Loucy (cell line): ENCODE data around the gene ZNF423.

Source experiments
- EZH2phosphoT487 ChIP-seq: fragments of 200-600 bp; IDR thresholded peaks from 2 replicates; pipeline ENCODE4 v1.6.1; 2018; ENCODE audit warnings: antibody characterized with exemption, mild to moderate bottlenecking, moderate library complexity, borderline replicate concordance
- TF ChIP-seq, protein P1 (sequence below): fragments of 200-600 bp; sonication (generic); conservative IDR thresholded peaks from 2 replicates; pipeline ENCODE4 v1.5.1; 2014; ENCODE audit warnings: mild to moderate bottlenecking, antibody characterized with exemption, low read length

DNA sequence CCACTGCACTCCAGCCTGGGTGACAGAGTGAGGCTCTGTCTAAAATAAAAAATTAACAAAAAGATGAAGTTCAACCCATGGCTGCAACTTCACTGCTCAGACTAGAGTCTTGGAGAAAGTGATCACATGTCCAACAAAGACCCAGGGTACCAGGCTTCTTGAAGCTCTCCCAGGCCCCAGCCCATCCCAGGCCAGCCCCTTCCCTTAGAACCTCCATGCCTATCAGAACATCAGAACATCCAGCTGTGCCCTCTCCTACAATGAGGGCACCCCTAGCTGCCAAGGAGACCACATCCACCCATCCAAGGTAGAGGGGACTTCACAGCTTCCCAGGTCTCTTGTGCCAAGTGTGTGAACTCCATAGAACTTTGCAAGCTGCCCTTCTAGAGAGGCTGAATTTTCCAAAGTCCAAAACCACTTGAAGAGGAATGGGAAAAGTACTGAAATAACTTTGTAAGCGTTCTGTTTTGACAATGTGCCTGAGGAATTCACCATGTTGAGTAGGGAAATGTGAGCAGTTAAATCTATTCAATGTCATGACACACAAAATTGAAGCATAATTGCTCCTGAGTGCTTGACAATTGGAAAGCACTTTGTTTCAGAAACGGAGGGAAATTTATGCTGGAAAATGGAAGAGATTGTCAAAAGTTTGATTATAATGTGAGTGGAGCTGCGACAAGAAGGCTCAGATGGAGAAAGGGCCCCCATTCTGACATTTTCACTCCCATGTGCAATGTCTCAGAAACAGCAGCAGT lies 230.4 kb downstream of the ZNF423 start:
- TF ChIP-seq, protein P1, sequence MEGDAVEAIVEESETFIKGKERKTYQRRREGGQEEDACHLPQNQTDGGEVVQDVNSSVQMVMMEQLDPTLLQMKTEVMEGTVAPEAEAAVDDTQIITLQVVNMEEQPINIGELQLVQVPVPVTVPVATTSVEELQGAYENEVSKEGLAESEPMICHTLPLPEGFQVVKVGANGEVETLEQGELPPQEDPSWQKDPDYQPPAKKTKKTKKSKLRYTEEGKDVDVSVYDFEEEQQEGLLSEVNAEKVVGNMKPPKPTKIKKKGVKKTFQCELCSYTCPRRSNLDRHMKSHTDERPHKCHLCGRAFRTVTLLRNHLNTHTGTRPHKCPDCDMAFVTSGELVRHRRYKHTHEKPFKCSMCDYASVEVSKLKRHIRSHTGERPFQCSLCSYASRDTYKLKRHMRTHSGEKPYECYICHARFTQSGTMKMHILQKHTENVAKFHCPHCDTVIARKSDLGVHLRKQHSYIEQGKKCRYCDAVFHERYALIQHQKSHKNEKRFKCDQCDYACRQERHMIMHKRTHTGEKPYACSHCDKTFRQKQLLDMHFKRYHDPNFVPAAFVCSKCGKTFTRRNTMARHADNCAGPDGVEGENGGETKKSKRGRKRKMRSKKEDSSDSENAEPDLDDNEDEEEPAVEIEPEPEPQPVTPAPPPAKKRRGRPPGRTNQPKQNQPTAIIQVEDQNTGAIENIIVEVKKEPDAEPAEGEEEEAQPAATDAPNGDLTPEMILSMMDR = no peak
- TF ChIP-seq EZH2phosphoT487 = no peak
